Smooth muscle cell of the brain vasculature (primary cell): ENCODE data around the gene LPIN1.

ENCODE experiments used
- DNase-seq: peaks from one replicate; pipeline ENCODE4 v3.0.0-alpha.2; 2012; ENCODE audit warnings: low read depth, low spot score

Gene LPIN1

DNA sequence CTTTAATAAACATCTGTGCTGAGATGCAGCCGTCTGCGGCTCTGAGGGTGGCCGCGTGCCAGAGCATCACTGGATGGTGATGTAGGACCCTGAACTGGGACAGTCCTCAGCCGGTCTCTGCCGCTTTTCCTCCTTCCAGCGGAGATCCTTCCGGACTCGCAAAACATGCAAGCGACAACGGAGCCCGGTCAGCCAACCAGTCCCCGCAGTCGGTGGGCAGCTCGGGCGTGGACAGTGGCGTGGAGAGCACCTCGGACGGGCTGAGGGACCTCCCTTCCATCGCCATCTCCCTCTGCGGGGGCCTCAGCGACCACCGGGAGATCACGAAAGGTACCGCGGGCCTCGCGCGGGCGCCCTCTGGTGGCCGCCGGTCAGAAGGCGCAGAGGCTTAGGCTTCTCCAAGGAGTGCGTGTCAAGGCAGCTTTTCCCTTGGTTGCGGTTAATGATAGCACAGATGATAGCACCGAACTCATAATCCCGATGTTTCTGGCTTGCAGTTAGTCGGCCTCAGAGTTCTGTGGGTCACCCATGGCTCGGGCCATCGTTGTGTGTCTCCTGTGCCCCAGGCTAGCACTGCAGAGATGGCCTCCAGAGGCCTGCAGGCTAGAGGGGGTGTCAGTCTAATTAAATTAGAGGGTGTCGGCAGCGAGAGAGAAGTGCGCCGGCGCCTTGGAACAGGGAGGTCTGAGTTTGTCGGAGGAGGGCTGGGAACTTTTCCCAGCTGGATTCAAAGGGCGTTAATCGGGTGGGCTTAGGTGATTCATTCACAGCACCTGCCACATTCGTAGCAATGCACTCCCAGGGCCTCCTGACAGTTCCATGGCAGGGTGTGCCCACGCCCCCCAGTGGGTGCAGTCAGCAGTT is 38.5 kb downstream of the LPIN1 start:
- DNase-seq: no peak

DNA sequence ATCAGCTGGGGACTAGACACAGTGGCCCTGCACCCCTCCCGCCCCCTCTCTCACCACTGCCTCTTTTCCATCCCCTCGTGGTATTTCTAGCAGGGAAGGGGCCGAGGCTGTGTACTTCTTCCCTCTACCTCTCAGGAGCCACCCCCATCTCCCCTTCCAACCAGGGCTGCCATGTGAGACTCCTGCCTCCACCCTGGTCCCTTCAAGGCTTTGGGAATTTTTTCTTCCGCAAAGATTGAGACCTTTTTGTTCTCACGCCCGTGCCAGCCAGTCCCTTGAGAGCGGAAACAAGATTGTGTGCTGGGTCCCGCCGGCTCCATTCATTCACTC is 39.1 kb downstream of the LPIN1 start:
- DNase-seq: no peak

DNA sequence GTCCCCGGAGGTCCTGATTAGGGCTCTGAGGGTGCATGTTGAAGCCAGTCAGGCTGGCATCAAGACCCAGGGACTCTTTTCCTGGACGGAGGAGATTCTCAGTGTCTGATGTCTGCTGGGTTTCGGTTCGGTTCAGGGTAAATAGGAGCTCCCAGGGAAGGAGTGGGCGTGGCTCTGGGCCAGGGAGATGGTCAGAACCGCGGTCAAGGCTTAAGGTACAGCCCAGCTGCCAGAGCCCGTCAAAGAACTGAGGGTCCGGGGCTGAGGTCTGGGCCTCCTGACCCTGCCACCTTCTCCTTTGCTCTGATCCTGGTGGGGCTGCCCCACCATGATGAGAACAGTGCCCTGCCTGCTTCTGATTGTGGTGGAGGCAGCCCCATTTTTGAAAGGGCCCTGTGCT is 39.8 kb downstream of the LPIN1 start:
- no peak for DNase-seq

DNA sequence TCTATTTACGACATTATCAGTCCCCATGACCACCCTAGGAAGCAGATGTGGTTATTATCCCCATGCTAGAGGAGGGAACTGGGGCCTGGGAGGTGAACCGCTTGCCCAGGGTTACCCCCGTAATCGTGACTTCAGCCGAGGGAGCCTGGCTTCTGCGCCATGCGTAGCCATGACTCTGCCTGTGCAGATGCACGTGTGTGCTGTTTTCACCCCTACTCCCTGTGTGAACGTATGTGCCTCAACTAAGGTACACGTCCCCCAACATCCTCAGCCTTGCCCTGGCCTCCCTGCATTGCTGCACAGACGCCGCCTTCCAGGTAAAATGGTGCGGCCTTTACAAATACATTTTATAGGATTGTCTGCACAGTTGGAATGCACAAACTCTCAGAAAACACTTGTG is 40.2 kb downstream of the LPIN1 start:
- DNase-seq: no peak

DNA sequence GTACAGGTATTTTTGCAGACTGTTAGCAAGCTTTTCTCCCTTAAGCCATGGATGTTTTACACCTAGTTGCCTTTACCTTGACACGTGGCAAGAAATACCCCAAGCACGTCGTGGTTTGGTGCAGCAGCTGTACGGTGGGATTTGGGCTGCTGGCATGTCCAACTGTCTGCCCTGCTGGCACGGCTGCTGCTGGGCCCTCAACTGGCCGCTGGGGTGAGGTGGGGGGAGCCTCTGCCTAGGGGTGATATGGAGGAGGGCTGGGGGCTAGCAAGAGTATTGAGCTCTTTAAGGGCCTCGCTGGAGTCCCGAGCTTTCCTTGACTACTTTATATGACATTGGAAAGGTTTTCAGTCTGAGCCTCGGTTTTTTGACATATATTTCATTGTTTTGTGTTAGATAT is 41.6 kb downstream of the LPIN1 start:
- DNase-seq: no peak

DNA sequence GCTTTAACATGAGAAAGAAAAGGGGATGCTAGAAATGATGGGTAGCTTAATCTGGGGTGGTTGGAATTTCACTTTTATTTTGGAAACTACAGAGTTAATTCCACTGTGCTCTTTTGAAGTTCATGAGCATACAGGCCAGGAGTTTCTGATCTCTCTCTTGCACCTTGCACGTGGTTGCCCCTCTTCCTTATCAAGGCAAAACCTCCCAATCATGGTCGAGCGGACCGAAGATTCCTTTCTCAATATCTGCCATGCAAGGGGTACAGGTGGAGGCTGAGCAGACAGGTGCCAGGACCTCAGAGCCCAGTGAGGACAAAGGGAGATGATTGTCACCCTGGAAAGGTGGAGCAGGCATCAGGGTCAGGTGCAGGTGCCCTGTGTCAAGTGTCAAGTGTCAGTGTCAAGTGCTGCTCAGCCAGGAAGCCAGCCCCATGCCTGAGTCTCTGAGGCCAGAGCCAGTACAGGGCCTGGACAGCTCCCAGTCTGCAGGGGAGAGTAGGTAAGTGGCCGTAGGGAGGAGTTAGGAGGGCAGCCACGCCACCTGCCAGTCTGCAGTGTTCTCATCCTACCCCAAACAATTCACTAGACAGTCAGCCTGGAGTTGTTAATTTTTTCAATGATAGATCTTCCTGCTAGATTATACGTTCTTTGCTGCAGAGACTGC is 42.2 kb downstream of the LPIN1 start:
- no peak for DNase-seq

DNA sequence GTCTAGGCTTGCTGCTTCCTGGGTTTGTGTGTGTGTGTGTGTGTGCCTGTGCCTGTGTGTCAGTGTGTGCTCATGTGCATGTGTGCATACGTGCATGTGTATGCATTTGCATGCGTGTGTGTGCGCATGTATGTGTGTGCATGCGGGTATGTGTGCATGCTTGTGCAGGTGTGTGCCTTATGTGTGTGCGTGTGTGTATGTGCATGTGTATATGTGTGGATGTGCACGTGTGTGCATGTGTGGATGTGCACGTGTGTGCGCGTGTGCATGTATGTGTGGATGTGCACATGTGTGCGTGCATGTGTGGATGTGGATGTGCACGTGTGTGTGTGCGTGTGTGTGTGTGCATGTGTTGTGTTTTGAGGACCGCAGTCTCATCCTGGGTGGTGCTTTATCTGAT is 42.8 kb downstream of the LPIN1 start:
- no peak for DNase-seq

DNA sequence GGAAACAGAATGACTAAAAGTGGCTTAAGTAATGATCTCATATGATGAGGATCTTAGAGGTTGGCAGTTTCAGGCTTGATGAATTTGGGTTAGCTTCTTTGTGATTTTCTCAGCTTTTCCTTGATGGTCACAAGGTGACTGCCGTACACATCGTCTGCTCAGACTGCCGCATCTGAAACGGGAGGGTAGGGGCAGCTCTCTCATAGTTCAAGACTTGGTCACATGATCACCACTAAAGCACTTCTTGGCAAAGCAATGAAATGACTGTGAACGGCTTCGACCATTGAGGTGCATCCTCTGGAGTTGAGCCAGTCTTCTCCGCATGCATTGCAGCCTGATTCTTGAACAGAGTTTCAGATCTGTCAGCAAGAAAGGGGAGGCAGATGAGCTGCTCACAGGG is 43.8 kb downstream of the LPIN1 start:
- DNase-seq: no peak

DNA sequence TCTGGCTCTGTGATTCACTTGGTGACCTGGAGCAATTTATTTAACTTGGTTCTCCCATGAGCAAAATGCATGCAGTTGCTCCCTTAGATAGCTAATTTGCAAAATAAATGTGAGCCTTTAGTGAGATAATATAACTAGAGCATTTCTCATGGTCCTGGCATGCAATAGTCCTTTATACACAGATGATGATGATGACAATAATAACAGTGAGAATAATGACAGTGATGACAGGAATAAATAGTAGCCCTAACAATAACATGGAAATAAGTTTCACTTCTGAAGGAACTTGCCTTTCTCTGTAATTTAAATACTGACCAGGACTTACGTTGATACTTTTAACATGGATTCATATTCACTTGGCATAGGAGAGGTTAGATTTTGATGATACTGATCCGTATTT is 49.2 kb downstream of the LPIN1 start:
- no peak for DNase-seq

DNA sequence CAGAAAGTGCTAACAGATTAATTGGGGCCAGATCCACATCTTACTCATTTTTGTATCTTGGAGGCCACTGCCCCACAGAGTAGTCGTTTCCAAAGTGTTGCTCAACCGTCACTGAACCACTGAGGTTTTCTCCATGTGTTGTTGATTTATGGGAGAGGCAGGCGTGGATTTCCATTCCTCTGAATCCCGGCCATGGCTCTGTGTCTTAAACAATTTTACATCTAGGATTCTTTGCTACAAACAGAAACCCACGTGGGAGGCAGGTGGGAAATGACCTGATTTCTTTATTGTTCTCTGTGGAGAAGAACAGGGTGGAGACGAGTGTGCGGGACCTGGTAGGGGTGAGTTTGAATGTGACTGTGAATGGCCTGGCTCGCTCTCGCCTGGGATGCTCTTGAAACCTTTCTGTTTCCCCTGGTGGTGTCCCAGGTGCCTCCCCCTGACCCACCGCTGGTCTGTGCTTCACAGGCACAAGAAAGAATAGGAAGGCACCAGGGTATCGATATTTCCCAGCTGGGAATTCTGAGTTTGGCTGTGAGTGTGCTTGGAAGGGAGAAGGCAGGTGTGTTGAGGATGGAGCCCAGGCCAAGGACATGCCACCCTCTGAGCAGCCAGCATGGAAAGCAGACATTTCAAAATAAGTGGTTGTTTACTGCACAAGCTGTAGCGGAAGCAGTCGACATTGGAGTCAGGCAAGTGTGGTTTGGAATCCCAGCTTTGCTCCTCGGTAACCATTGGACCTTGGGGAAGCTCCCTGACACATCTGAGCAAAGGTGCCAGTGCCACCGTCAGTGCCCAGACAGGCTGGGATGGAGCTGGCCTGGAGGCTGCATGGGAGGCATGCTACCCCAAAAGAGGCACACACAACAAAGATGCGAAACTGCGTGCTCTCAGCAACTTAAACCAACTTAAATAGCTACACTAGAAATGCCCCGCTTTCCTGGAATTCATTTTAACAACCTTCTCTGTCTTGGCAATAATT is 50.0 kb downstream of the LPIN1 start:
- DNase-seq: no peak

DNA sequence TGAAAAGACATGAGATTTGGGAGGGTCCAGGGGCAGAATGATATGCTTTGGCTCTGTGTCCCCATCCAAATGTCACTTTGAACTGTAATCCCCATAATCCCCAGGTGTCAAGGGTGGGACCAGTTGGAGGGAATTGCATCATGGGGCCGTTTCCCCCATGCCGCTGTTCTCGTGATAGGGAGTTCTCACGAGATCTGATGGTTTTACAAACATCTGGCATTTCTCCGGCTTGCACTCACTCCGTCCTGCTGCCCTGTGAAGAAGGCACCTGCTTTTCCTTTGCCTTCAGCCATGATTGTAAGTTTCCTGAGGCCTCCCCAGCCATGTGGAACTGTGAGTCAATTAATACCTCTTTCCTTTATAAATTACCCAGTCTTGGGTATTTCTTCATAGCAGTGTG is 51.4 kb downstream of the LPIN1 start:
- no peak for DNase-seq

DNA sequence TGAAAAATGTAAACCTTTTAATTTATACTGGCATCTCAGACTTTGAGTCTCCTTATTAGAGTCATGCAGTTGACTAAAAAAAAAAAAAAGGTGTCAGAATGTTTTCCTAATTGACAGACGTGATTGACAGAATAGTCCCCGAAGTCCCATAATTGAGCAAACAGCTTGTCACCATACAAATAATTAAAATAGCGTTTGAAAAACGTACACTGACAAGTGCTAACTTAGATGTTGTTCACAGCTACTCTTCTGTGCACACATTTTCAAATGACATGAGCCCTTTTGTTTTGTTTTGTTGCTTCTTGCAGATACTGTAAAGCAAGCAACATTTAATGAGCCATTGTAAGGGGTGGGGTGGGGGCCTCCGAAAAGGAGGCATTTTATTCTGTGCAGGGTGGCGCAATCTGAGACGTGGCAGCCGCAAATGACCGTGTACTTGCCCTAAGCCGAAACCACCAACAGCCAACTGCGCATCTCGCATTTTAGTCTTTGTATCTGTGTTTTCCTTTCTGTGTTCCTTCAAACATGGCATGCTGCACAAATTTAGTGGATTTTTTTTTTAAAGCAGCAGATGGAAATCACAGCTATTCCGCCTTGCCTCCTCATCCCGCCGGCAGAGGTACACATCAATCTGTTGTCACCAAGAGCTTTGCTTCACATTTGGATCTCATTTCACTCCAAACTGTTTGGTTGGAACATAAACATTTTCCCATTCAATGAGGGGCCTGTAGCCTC is 52.4 kb downstream of the LPIN1 start:
- no peak for DNase-seq

DNA sequence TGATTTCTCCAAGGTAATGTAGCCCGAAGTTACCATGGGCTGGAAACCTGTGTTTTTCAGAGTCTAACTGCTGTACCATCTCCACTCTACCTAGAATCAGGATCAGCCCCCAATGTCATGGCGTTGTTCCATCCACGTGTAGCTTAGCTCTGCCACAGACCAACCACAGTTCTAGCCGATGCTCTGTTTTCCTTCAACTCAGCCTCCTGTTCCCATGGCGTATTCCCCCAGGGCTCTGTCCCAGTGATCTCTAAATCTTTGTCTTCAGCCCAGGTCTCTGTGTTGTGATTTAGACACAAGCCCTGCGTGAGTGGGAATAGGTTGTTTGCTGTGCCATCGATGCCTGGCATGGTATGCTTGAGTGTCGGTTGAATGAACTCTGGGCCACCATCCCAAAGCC is 53.4 kb downstream of the LPIN1 start:
- no peak for DNase-seq

DNA sequence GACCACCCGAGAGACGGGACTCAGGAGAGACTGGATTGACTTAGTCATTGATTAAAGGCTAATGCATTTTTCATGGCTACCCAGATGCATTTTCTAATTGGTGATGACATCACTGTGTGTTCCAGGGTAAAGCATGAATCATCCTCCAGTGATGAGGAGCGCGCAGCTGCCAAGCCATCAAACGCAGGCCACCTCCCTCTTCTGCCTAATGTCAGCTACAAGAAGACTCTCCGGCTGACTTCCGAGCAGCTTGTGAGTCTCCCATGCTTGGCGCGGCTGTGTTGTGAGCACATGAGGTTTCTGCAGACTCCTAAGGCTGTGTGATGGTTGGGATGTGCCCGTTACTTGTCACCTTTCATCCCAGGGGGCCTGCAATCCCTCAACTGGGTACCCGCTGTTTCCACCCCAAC is 56.4 kb downstream of the LPIN1 start:
- DNase-seq: no peak

DNA sequence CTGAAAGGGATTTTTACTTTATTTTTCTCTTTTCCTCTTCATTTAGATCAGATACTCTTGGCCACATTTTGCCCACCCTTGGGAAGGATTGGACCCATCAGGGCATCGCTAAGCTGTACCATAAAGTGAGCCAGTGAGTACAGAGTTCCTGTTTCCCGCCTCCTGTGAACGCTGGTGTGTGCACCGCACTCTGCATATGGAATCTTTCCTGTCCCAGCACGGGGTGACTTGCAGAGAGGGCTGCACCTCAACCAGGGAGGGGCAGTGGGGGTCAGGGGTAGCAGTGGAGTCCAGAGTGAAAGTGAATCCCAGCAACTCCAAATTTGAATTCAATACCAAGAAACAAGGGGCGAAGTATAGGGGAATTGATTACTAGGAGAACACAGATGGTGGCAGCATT is 58.6 kb downstream of the LPIN1 start:
- no peak for DNase-seq

DNA sequence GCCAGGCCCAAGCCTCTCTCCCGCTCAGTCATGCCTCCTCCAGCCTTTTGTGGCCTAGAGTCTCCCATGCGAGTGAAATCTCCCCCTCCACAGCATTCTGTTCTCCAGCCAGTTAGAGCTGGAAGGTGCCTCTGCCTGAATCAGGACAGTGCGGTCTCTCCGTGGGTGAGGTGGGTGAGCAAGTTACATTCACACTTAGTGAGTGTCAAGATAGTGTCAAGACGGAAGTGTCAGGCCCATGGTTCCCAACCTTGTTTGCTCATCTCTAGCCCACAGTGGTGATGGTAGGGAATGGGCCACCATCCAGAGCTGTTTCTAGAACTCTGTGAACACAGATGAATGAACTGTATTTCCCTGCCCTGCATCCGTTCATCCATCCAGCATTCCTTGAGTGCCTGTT is 59.5 kb downstream of the LPIN1 start:
- DNase-seq: no peak

DNA sequence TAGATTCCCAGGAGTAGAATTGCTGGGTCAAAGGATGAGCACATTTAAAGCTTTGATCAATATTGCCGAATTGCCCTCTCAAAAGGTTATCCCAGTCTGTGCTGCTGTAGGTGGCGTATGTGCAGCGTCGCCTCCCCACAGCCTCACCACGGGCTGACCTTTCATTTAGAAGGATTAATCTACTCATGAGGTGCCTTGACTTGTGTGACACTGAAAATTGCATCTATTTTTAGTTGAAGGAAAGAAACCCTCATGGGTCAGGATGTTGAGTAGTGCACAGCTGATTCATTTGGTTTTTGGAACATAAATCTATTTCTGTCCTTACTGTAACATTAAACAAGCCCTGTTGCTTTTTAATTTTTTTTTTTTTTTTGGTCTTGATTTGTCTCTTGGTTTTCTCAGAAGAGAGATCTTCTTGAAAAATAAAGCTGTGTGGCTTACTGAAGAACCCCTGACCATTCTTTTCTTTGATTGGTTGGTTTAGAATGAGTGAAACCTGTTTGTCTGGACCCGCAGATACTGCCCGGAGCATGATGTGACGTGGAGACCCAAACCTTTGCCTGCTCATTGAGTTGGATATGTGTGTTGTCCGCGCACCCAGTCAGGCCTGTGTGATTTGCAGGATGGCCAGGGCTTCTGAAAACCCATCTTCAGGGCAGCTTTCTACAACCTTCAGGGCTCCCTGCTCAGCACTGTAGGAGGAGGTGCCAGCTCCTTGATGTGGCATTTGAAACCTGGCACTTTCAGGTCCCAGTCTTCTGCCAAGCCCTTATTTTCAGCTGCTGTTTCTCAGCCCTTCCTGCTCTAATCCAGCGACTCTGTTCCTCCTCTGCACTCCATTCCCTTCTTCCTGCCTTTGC is 61.0 kb downstream of the LPIN1 start:
- DNase-seq: no peak

DNA sequence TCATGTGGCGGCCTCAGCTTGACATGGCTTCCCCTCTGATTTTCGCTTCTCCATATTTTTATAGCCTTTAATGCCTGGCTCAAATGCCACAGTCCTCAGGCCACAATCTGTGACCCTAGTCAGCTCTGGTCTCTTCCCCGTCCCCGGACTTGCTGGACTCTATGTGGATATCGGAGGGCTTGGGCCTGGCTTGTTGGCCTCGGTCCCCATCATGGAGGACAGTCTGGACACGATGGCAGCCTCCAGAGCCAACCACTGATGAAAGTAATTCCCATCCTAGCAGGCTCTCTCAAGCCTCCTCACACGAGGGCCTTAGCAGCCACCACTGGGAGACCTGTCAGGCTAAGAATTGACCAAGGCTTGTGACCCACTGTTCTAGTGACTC is 61.6 kb downstream of the LPIN1 start:
- DNase-seq: no peak

DNA sequence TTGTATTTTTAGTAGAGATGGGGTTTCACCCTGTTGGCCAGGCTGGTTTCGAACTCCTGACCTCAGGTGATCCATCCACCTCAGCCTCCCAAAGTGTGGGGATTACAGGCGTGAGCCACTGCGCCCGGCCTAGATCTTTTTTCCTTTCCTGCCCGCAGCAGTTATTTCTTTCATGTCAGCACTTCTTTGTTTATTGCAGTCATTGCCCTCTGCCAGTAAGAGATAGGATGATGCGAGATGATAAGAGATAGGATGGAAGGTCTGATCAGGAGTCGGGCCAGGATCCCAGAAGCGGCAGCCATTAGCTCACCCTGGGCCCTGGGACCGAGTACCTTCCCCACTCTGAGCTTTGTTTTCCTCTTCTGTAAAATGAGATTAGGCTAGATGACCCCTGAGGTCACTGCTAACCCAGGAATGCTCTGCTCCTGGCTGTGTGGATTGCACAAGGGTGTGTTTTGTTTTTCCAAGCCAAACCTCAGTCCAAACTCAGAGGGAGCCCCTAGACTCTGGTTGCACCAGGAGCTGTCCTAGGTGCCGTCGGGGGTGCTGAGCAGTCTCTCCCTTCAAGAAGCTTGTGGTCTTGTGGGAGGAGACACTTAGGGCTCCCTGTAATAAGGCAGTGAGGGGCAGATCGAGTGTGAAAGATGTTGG is 63.3 kb downstream of the LPIN1 start:
- no peak for DNase-seq
